ENCODE measurements around the gene PCDHGA8.
"Not testable (repeated sequence)": the region's sequence is repeated elsewhere in the genome, so short reads cannot be mapped to it uniquely, and the experiment has no call there.

DNA sequence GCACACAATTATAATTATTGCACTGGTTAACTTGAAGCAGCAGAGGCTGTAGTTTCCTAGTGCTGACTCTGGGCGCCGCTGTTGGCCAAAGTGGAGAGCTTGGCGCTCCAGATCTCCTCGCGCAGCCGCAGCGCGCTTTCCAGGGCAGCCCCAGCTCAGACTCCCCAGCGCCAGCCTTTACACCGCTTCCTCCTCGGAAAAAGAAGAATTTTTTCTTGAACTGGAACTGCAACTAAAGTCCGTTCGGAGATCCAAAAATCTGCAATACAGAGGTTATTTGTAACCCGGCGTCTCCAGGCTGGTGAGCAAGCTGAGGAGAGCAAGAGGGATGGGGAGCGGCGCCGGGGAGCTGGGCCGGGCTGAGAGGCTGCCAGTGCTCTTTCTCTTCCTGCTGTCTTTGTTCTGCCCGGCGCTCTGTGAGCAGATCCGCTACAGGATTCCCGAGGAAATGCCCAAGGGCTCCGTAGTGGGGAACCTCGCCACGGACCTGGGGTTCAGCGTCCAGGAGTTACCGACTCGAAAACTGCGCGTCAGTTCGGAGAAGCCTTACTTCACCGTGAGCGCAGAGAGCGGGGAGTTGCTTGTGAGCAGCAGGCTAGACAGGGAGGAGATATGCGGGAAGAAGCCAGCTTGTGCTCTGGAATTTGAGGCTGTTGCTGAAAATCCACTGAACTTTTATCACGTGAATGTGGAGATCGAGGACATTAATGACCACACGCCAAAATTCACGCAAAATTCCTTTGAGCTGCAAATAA, 4.7 kb upstream of the PCDHGA8 start, which contains the start of gene PCDHGB4:
- peak in 5 of 6 experiments; percentile 12 to 28 (median 13) for TF ChIP-seq CTCF (IDR thresholded peaks at IDR 0.05)
- not testable (repeated sequence) for TF ChIP-seq POLR2AphosphoS5 (IDR thresholded peaks at IDR 0.05)

All from upper lobe of left lung (tissue), 4 donors.